Parathyroid adenoma (tissue), 2 donors: ENCODE data around the gene TFDP1.

ENCODE experiments used
- H2AFZ ChIP-seq: fragments of 300-600 bp; sonication (generic); one replicate; pipeline ENCODE4 v1.7.0; 2017; ENCODE audit warnings: antibody characterized with exemption, mild to moderate bottlenecking
- H3K27ac ChIP-seq: fragments of 300-600 bp; sonication (generic); one replicate; pipeline ENCODE4 v1.7.0; 2017
- H3K27me3 ChIP-seq: fragments of 300-600 bp; sonication (generic); one replicate; pipeline ENCODE4 v1.7.0; 2017; ENCODE audit warnings: low read length; ENCODE audit not compliant: control insufficient read depth, insufficient read depth
- H3K36me3 ChIP-seq: fragments of 300-600 bp; sonication (generic); one replicate; pipeline ENCODE4 v1.7.0; 2017; ENCODE audit warnings: low read length; ENCODE audit not compliant: control insufficient read depth, insufficient read depth
- H3K4me1 ChIP-seq: fragments of 300-600 bp; sonication (generic); one replicate; pipeline ENCODE4 v1.7.0; 2017; ENCODE audit warnings: control low read depth
- H3K4me2 ChIP-seq: fragments of 300-600 bp; sonication (generic); one replicate; pipeline ENCODE4 v1.7.0; 2017; ENCODE audit warnings: low read length
- H3K4me3 ChIP-seq: fragments of 300-600 bp; sonication (generic); one replicate; pipeline ENCODE4 v1.7.0; 2017; ENCODE audit warnings: low read depth, low read length
- H3K79me2 ChIP-seq: fragments of 300-600 bp; sonication (generic); one replicate; pipeline ENCODE4 v1.7.0; 2017; ENCODE audit warnings: control low read depth
- H3K9ac ChIP-seq: fragments of 300-600 bp; sonication (generic); one replicate; pipeline ENCODE4 v1.7.0; 2017; ENCODE audit warnings: mild to moderate bottlenecking
- H3K9me3 ChIP-seq: fragments of 300-600 bp; sonication (generic); one replicate; pipeline ENCODE4 v1.7.0; 2017; ENCODE audit warnings: low read length; ENCODE audit not compliant: control insufficient read depth
- TF ChIP-seq, protein P1 (sequence below): fragments of 300-600 bp; sonication (generic); IDR thresholded peaks from one replicate; pipeline ENCODE4 v1.7.0; 2017; ENCODE audit warnings: antibody characterized with exemption, mild to moderate bottlenecking
- donor health status: primary hyperparathyroidism.

TFDP1 gene

DNA sequence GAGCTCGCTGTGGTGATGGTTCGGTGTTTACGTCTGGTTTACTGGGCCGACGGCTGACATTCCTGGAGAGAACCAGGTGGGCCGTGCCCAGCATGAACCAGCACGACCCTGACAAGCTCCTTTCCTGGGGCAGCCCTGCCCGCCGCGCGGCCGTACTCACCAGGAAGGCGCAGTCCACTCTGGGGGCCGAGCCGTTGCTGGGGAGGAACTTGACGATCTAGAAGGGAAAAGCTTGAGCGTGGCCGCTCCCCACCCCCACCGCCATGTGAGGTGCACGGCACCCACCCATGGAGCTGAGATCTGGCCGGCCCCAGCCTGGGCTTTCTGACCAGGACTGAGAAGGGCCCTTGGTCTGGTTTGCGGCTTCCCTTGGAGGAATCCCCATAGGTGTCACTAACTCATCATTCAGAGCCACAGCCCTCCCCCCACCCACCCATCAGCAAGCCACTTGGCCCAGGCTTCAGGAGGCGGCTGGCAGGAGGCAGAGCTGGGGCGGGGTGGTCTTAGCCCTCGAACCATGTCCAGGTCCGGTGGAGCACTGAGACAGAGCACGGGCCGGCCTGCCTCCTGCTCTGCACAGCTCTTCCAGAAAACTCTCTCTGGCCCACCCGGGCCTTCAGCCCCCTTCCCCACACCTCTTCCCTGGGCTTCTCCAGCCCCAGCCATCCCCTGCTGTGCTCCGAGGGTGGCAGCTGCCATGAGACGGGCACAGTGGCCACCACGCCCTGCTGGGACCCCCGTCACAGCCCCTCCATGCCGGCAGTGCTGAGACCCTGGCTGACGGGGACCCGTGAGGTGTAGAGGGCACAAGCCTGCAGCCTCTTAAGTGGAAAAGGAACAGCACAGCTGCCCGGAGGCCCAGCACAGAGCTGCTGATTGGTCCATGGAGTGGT, 67.2 kb downstream of the TFDP1 start:
- no peaks in the 10 kb centered on the region for H3K36me3 ChIP-seq
- H3K27ac ChIP-seq = no peak overlapping the region
- H3K4me2 ChIP-seq = no peak overlapping the region
- TF ChIP-seq, protein P1, sequence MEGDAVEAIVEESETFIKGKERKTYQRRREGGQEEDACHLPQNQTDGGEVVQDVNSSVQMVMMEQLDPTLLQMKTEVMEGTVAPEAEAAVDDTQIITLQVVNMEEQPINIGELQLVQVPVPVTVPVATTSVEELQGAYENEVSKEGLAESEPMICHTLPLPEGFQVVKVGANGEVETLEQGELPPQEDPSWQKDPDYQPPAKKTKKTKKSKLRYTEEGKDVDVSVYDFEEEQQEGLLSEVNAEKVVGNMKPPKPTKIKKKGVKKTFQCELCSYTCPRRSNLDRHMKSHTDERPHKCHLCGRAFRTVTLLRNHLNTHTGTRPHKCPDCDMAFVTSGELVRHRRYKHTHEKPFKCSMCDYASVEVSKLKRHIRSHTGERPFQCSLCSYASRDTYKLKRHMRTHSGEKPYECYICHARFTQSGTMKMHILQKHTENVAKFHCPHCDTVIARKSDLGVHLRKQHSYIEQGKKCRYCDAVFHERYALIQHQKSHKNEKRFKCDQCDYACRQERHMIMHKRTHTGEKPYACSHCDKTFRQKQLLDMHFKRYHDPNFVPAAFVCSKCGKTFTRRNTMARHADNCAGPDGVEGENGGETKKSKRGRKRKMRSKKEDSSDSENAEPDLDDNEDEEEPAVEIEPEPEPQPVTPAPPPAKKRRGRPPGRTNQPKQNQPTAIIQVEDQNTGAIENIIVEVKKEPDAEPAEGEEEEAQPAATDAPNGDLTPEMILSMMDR = no peak
- peaks cover 13% of the 10 kb centered on the region for H3K4me1 ChIP-seq
- H3K9me3 ChIP-seq = no peaks in the 10 kb centered on the region
- no peak overlapping the region for H2AFZ ChIP-seq
- no peaks in the 10 kb centered on the region for H3K79me2 ChIP-seq
- no peak overlapping the region for H3K9ac ChIP-seq
- no peaks in the 10 kb centered on the region for H3K27me3 ChIP-seq
- no peak overlapping the region for H3K4me3 ChIP-seq

- no peaks in the 10 kb centered on the region for H3K36me3 ChIP-seq
- no peak overlapping the region for H3K27ac ChIP-seq
- TF ChIP-seq, protein P1 = no peak
- H3K4me2 ChIP-seq = no peak overlapping the region
- H3K9me3 ChIP-seq = no peaks in the 10 kb centered on the region
- H3K9ac ChIP-seq = no peak overlapping the region
- H3K79me2 ChIP-seq = no peaks in the 10 kb centered on the region
- H3K4me3 ChIP-seq = no peak overlapping the region
- H3K27me3 ChIP-seq = no peaks in the 10 kb centered on the region
- no peak overlapping the region for H2AFZ ChIP-seq
- H3K4me1 ChIP-seq = peaks cover 13% of the 10 kb centered on the region
Measured at GRCh38 chr13:113652404-113653263, 68.1 kb downstream of the TFDP1 start.

GRCh38 chr13:113653264-113654174, 69.0 kb downstream of the TFDP1 start:
- TF ChIP-seq, protein P1 = no peak
- Histone ChIP-seq H3K27ac (no peak overlapping the region), H3K4me2 (no peak overlapping the region), H3K27me3 (no peaks in the 10 kb centered on the region), H2AFZ (no peak overlapping the region), H3K4me1 (peaks cover 9% of the 10 kb centered on the region), H3K79me2 (no peaks in the 10 kb centered on the region), H3K36me3 (no peaks in the 10 kb centered on the region), H3K4me3 (no peak overlapping the region), H3K9ac (no peak overlapping the region), H3K9me3 (no peaks in the 10 kb centered on the region)

- Histone ChIP-seq H3K9me3 (no peaks in the 10 kb centered on the region), H3K79me2 (no peaks in the 10 kb centered on the region), H3K9ac (no peak overlapping the region), H2AFZ (no peak overlapping the region), H3K4me2 (no peak overlapping the region), H3K27me3 (no peaks in the 10 kb centered on the region), H3K27ac (no peak overlapping the region), H3K4me1 (peaks cover 9% of the 10 kb centered on the region), H3K36me3 (no peaks in the 10 kb centered on the region), H3K4me3 (no peak overlapping the region)
- TF ChIP-seq, protein P1 = no peak
Measured at GRCh38 chr13:113654175-113654560, 69.6 kb downstream of the TFDP1 start.
